Fibroblast of the conjunctiva (primary cell): Measurements from ENCODE around the gene TMC7.

Experiments
- DNase-seq: peaks from one replicate; pipeline ENCODE4 v3.0.0-alpha.2; 2010; ENCODE audit warnings: low read depth

The TMC7 gene

GRCh38 chr16:19031738-19032137, 48.0 kb downstream of the TMC7 start:
- DNase-seq: no peak

GRCh38 chr16:19033761-19034160, 50.0 kb downstream of the TMC7 start:
- no peak for DNase-seq

GRCh38 chr16:19040400-19040799, 56.7 kb downstream of the TMC7 start:
- no peak for DNase-seq

- no peak for DNase-seq
Observed at GRCh38 chr16:19044769-19045168, 61.0 kb downstream of the TMC7 start.

- DNase-seq: no peak
Observed at GRCh38 chr16:19046062-19046461, 62.3 kb downstream of the TMC7 start.

GRCh38 chr16:19062706-19063105, 79.0 kb downstream of the TMC7 start:
- no peak for DNase-seq

GRCh38 chr16:19066988-19067348, 83.2 kb downstream of the TMC7 start:
- DNase-seq: no peak

GRCh38 chr16:19067349-19068236, 83.9 kb downstream of the TMC7 start, which contains the start of gene COQ7:
Gene COQ7 (plus strand): TSS chr16:19067614. CDS start chr16:19067665, 51 bp downstream.
- DNase-seq: peak; percentile 99

- DNase-seq: no peak
Observed at GRCh38 chr16:19068237-19068815, 84.6 kb downstream of the TMC7 start.

GRCh38 chr16:19071811-19072777, 88.4 kb downstream of the TMC7 start:
- DNase-seq: peak; percentile 32

- no peak for DNase-seq
Observed at GRCh38 chr16:19073344-19073743, 89.6 kb downstream of the TMC7 start.

GRCh38 chr16:19073863-19074262, 90.1 kb downstream of the TMC7 start:
- DNase-seq: no peak

GRCh38 chr16:19075511-19075910, 91.8 kb downstream of the TMC7 start:
- DNase-seq: no peak

GRCh38 chr16:19077879-19078278, 94.1 kb downstream of the TMC7 start:
- DNase-seq: no peak

- DNase-seq: no peak
Observed at GRCh38 chr16:19083670-19084069, 99.9 kb downstream of the TMC7 start.

GRCh38 chr16:19084139-19084538, 100.4 kb downstream of the TMC7 start:
- DNase-seq: no peak

- no peak for DNase-seq
Observed at GRCh38 chr16:19084879-19085278, 101.1 kb downstream of the TMC7 start.

- no peak for DNase-seq
Observed at GRCh38 chr16:19085679-19086200, 102.0 kb downstream of the TMC7 start.

- peak; percentile 92 for DNase-seq
Observed at GRCh38 chr16:19086322-19087199, 102.8 kb downstream of the TMC7 start.

GRCh38 chr16:19088341-19088916, 104.7 kb downstream of the TMC7 start:
- no peak for DNase-seq
